ENCODE data around the gene HABP4.

GRCh38 chr9:96457266-96457665 lies 7.3 kb downstream of the HABP4 start:
- TF ChIP-seq CTCF (IDR thresholded peaks at IDR 0.05), result no peak
- no peak for TF ChIP-seq POLR2A (IDR thresholded peaks at IDR 0.05)

Measured in esophagus squamous epithelium (tissue), 4 donors.